ENCODE results near the gene CACNA2D2. TPM values are rescaled to one million over a fixed set of nuclear protein-coding genes. Genes with fewer than 3 reads are reported as not detected.

CACNA2D2 gene
- total and polyA plus RNA-seq, 9 donors = 0.95 to 8.6 (median 3.8) TPM

DNA sequence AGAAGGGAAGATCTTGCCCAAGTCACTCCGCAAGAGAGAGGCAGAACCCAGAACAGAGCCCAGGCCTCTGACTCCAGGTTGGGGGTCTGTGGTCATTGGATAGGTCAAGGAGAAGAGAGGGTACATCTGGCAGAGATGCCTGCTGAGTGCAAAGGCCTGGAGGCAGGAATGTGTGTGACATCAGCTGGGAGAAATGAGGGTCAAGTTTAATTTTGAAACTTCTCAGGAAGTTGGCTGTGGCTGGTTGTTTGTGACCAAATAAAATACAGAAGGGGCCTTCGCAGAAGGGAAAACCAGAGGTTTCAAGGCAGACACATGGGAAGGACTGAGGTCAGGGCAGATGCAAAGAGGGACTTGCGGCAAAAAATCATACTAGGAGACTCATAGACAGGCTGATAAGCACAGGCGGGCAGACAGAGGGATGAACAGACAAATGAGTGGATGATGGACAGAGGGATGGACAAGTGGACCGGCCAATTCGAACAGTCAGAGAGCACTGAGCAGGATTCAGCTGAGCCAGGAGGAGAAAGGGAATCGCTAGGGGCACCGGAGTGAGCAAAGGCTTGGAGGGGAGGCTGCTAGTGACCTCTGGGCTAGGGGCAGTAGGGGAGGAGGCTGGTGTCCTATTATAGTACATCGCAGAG lies 28.8 kb upstream of the CACNA2D2 start:
- no peak for DNase-seq

GRCh38 chr3:50531201-50531600 lies 27.8 kb upstream of the CACNA2D2 start:
- intact Hi-C loops (cut with DNase I) = loop anchor here in 1 of 4 donors (10.0 kb wide), 1 partner anchor 156 kb away; no protein-coding TSS in a partner anchor
- Histone ChIP-seq H3K36me3 (no peaks in the 10 kb centered on the region), H3K4me3 (no peak overlapping the region), H3K4me1 (ENCODE audit: insufficient read depth) (no peaks in the 10 kb centered on the region), H3K27me3 (no peaks in the 10 kb centered on the region), H3K27ac (no peak overlapping the region), H3K9me3 (no peaks in the 10 kb centered on the region)
- WGBS, 3 donors = 90 to 97% (median 91%) methylated on average over 4 of the region's 4 CpGs
- DNase-seq = no peak
- TF ChIP-seq POLR2A (IDR thresholded peaks at IDR 0.05) (no peak), EP300 (IDR thresholded peaks at IDR 0.05) (no peak)
- TF ChIP-seq, protein P1, sequence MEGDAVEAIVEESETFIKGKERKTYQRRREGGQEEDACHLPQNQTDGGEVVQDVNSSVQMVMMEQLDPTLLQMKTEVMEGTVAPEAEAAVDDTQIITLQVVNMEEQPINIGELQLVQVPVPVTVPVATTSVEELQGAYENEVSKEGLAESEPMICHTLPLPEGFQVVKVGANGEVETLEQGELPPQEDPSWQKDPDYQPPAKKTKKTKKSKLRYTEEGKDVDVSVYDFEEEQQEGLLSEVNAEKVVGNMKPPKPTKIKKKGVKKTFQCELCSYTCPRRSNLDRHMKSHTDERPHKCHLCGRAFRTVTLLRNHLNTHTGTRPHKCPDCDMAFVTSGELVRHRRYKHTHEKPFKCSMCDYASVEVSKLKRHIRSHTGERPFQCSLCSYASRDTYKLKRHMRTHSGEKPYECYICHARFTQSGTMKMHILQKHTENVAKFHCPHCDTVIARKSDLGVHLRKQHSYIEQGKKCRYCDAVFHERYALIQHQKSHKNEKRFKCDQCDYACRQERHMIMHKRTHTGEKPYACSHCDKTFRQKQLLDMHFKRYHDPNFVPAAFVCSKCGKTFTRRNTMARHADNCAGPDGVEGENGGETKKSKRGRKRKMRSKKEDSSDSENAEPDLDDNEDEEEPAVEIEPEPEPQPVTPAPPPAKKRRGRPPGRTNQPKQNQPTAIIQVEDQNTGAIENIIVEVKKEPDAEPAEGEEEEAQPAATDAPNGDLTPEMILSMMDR (IDR thresholded peaks at IDR 0.05) = no peak

More for the DNA sequence above, 28.8 kb upstream of the CACNA2D2 start:
- no peaks in the 10 kb centered on the region for H3K9me3 ChIP-seq
- no peak for TF ChIP-seq POLR2A (IDR thresholded peaks at IDR 0.05)
- 71 to 73% (median 73%) methylated on average over 9 of the region's 9 CpGs for WGBS, 3 donors
- intact Hi-C loops (cut with DNase I) = loop anchor here in 1 of 4 donors (10.0 kb wide), 1 partner anchor 157 kb away; no protein-coding TSS in a partner anchor
- no peaks in the 10 kb centered on the region for H3K4me1 ChIP-seq (ENCODE audit: insufficient read depth)
- no peaks in the 10 kb centered on the region for H3K27me3 ChIP-seq
- no peaks in the 10 kb centered on the region for H3K36me3 ChIP-seq
- H3K4me3 ChIP-seq = no peak overlapping the region
- no peak overlapping the region for H3K27ac ChIP-seq

DNA sequence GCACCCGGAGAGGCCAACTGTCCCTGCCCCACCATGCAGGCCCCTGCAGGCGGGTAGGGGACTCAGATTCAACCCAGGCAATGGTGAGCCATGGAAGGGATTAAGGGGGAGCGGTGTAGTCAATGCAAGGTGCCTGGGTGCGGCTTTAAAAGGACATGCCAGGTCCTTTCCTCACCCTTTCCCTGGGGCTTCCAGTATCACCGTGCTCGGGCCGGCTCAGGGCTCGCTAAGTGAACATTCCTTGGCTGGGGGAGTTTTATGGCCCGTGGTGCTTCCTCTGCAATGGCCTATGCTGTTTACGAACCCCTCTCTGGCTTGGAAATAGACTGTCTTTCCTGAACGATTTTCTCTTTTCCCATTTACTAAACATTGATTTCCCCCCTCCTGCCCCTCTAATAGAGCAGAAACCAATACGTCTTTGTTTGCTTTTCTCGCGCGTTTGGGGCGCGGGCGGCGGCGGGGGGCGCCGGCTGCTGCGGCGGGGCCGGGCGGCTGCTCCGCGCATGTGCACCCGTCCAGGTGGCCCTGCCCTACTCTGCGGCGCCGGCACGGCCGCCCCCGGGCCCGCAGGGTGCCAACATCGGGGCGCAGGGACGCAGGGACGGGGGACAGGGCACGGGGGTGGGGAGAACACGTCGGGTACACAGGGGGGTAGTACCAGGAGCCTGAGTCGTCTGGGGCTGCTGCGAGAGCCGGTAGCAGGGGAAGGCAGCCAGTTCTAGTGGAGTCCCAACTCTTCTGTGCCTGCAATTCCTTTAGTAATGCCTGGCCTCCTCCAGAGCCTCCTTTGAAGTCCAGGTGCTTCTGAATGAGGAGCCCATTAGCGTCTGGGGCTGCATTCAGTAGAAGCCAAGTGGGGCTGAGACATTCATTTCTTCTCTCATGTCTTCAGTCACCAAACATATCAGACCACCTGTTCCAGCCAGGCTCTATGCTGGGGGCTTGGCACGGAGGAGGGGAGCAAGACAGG lies 26.9 kb upstream of the CACNA2D2 start:
- H3K4me3 ChIP-seq = no peak overlapping the region
- intact Hi-C loops (cut with DNase I) = loop anchor here in 1 of 4 donors (10.0 kb wide), 1 partner anchor 155 kb away; no protein-coding TSS in a partner anchor

GRCh38 chr3:50525987-50526386 lies 22.6 kb upstream of the CACNA2D2 start:
- H3K36me3 ChIP-seq = no peaks in the 10 kb centered on the region
- intact Hi-C loops (cut with DNase I) = no loop called here
- H3K4me1 ChIP-seq (ENCODE audit: insufficient read depth) = no peaks in the 10 kb centered on the region
- H3K27me3 ChIP-seq = no peaks in the 10 kb centered on the region
- TF ChIP-seq, protein P1 (IDR thresholded peaks at IDR 0.05) = no peak
- TF ChIP-seq EP300 (IDR thresholded peaks at IDR 0.05) = no peak
- no peak for TF ChIP-seq POLR2A (IDR thresholded peaks at IDR 0.05)
- H3K9me3 ChIP-seq = no peaks in the 10 kb centered on the region
- 36 to 49% (median 37%) methylated on average over 6 of the region's 6 CpGs for WGBS, 3 donors
- no peak overlapping the region for H3K4me3 ChIP-seq
- DNase-seq = no peak
- H3K27ac ChIP-seq = no peak overlapping the region

More for the DNA sequence above, 26.9 kb upstream of the CACNA2D2 start:
- DNase-seq = no peak
- TF ChIP-seq, protein P1 (IDR thresholded peaks at IDR 0.05) = no peak
- TF ChIP-seq EP300 (IDR thresholded peaks at IDR 0.05) = no peak
- no peak for TF ChIP-seq POLR2A (IDR thresholded peaks at IDR 0.05)
- no peaks in the 10 kb centered on the region for H3K27me3 ChIP-seq
- H3K27ac ChIP-seq = no peak overlapping the region
- 12 to 16% (median 15%) methylated on average over 48 of the region's 48 CpGs for WGBS, 3 donors
- H3K36me3 ChIP-seq = no peaks in the 10 kb centered on the region
- no peaks in the 10 kb centered on the region for H3K9me3 ChIP-seq
- H3K4me1 ChIP-seq (ENCODE audit: insufficient read depth) = no peaks in the 10 kb centered on the region
